HFFc6 (cell line): Measurements from ENCODE around the gene FARP1. TPM values are rescaled to one million over a fixed set of nuclear protein-coding genes. Genes with fewer than 3 reads are reported as not detected.

Experiments
- DNase-seq: peaks from one replicate; pipeline ENCODE4 v3.0.0-alpha.2; 2018
- H3K27ac Mint-ChIP-seq: 2 replicates; pipeline ENCODE4 v1.8.0; 2020; ENCODE audit warnings: mild to moderate bottlenecking, mixed read lengths
- H3K27me3 Mint-ChIP-seq: 2 replicates; pipeline ENCODE4 v1.8.0; 2021; ENCODE audit warnings: mild to moderate bottlenecking, moderate library complexity, mixed read lengths; ENCODE audit not compliant: insufficient read depth
- H3K36me3 Mint-ChIP-seq: 2 replicates; pipeline ENCODE4 v1.8.0; 2021; ENCODE audit warnings: low read depth, mixed read lengths
- H3K4me1 Mint-ChIP-seq: 2 replicates; pipeline ENCODE4 v1.8.0; 2020; ENCODE audit warnings: low read depth, mixed read lengths
- H3K4me3 Mint-ChIP-seq: 2 replicates; pipeline ENCODE4 v1.8.0; 2020; ENCODE audit warnings: mild to moderate bottlenecking, moderate library complexity, mixed read lengths
- H3K9me3 Mint-ChIP-seq: 2 replicates; pipeline ENCODE4 v1.8.0; 2020; ENCODE audit warnings: mild to moderate bottlenecking, mixed read lengths
- total RNA-seq, 6 experiments: library from RNA; stranded (reverse); fragmentation: NEBNext Ultra II Directional; extraction: Animal tissue kit (Norgen Biotek cat#: 25700); gene quantifications; 2 replicates in 1 of 6; 3 replicates in 5 of 6; pipeline ENCODE4 v1.2.3, GENCODE V29; 2021
- TF ChIP-seq, protein P1 (sequence below): fragments of 200-600 bp; sonication (generic); IDR thresholded peaks from 2 replicates; pipeline ENCODE4 v1.5.0; 2021; ENCODE audit warnings: antibody characterized with exemption, mild to moderate bottlenecking

Gene FARP1
- total RNA-seq, 6 experiments from 2014 or later: 140 to 181 (median 150) TPM

DNA sequence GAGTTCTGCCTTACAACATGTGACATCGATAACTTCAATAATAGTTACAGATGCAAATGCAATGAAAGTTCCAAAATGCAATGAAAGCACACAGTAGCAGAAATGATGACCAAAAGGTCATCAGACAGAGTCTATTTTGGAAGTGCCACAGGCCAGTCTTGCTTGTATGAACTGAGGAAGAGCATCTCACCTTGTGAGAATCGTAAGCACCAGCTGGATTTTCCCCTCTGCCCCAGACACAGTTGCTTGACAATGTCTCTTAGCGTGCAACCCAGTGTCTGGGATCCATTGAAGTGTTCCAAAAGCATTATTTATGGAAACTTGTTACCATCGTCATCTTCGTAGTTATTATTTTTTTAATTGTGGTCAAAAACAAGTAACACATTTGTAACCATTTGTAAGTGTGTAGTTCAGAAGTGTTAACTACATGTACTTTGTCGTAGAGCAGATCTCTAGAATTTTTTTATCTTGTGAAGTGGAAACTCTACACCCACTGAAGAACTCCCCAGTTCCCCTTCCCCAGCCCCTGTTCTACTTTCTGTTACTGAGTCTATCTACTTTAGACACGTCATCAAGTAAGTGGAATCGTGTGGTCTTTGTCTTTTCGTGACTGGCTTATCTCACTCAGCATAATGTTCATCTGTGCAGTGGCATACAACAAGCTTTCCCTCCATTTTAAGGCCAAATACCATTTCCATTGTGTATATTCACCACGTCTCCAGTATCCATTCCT is 204.2 kb downstream of the FARP1 start:
- Mint-ChIP-seq H3K4me3 (no peak overlapping the region), H3K27ac (no peak overlapping the region), H3K27me3 (peaks cover 6% of the 10 kb centered on the region), H3K4me1 (peaks cover 1% of the 10 kb centered on the region; the same call in 1 of the 2 replicates), H3K36me3 (peaks cover 25% of the 10 kb centered on the region), H3K9me3 (no peaks in the 10 kb centered on the region)
- no peak for DNase-seq
- TF ChIP-seq, protein P1, sequence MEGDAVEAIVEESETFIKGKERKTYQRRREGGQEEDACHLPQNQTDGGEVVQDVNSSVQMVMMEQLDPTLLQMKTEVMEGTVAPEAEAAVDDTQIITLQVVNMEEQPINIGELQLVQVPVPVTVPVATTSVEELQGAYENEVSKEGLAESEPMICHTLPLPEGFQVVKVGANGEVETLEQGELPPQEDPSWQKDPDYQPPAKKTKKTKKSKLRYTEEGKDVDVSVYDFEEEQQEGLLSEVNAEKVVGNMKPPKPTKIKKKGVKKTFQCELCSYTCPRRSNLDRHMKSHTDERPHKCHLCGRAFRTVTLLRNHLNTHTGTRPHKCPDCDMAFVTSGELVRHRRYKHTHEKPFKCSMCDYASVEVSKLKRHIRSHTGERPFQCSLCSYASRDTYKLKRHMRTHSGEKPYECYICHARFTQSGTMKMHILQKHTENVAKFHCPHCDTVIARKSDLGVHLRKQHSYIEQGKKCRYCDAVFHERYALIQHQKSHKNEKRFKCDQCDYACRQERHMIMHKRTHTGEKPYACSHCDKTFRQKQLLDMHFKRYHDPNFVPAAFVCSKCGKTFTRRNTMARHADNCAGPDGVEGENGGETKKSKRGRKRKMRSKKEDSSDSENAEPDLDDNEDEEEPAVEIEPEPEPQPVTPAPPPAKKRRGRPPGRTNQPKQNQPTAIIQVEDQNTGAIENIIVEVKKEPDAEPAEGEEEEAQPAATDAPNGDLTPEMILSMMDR: no peak

DNA sequence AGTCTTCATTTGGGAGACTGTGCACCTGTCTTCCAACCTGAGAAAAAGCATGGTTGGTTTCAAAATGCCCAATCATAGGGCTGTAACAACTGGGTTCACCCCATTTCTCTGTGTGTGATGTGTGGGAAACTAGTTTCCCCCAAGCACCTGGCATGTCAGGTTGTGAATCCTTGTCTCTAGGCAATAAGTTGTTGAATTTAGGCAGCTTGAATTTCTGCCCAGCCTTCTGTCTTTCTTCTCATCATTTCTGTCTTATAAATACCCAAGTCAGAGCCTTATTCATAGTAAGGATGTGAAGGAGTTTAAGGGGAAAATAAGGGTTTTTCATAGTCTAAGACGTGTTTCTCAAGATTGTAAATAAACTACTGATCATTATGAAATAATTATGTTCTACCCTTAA is 204.9 kb downstream of the FARP1 start:
- TF ChIP-seq, protein P1: no peak
- Mint-ChIP-seq H3K27ac (no peak overlapping the region), H3K4me1 (peaks cover 8% of the 10 kb centered on the region), H3K4me3 (no peak overlapping the region), H3K9me3 (no peaks in the 10 kb centered on the region), H3K36me3 (peaks cover 28% of the 10 kb centered on the region), H3K27me3 (peaks cover 7% of the 10 kb centered on the region)
- DNase-seq: no peak

DNA sequence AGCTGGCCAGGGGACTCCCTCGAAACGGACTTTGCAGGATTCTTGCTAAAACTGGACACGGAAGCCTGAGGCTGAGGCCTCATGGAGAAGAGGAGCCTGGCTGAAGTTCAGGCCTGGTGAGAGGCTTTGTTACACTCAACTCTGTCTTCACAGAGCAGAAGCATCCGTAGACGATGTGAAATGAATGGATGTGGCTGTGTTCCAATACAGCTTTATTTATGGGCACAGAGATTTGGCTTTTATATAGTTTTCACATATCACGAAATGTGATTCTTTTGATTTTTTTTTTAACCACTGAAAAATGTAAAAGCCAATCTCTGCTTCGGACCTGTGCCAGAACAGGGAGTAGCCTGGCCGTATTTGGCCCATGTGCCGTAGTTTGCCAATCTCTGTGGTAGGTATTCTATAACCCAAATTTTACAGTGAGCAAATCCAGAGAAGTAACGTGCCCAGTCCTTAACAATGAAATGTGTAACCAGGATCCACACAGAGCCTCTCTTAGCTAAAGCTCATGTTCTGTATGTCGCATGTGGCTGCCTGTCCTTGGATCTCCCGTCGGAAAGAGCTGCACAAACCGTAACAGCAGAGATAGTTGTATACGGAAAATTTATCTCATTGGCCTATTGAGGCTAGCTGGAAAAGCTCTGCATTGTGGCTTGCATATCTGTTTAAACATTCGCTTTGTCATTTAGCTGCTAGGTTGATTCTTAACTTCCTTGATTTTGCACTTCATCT is 205.7 kb downstream of the FARP1 start:
- Mint-ChIP-seq H3K4me1 (peaks cover 14% of the 10 kb centered on the region), H3K27me3 (peaks cover 7% of the 10 kb centered on the region), H3K4me3 (no peak overlapping the region), H3K9me3 (no peaks in the 10 kb centered on the region), H3K27ac (no peak overlapping the region), H3K36me3 (peaks cover 28% of the 10 kb centered on the region)
- TF ChIP-seq, protein P1: no peak
- DNase-seq: no peak

DNA sequence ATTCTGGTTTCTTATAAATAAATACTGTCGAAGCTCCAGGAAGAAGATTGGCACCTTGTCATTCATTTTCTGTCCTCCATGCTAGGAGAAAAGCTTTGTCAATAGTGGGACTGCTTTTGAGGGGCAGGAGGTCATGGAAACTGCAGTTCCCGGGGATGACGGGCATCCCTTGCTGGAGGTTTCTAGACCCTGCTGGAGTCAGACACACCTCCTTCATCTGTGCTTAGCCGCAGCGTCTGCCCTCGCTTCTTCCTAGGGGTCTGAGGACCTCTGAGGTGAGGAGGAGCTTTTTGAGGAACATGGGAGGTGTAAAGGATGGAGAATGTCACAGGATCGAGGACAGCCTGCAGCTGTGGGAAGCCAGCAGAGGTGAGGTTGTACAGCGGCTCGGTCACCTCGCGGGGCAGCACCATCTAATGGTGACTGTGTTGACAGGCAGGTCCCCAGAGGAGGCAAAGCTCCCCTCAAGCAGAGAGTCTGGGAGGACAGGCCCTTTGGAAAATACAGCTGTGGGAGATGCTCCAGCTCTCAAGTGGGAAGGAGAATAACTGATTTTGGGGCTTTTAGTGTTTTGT is 206.9 kb downstream of the FARP1 start:
- Mint-ChIP-seq H3K27me3 (peaks cover 7% of the 10 kb centered on the region), H3K9me3 (no peaks in the 10 kb centered on the region), H3K27ac (no peak overlapping the region), H3K4me1 (peaks cover 26% of the 10 kb centered on the region), H3K4me3 (no peak overlapping the region), H3K36me3 (peaks cover 28% of the 10 kb centered on the region)
- TF ChIP-seq, protein P1: no peak; the same call in 1 of the 2 replicates
- no peak for DNase-seq

DNA sequence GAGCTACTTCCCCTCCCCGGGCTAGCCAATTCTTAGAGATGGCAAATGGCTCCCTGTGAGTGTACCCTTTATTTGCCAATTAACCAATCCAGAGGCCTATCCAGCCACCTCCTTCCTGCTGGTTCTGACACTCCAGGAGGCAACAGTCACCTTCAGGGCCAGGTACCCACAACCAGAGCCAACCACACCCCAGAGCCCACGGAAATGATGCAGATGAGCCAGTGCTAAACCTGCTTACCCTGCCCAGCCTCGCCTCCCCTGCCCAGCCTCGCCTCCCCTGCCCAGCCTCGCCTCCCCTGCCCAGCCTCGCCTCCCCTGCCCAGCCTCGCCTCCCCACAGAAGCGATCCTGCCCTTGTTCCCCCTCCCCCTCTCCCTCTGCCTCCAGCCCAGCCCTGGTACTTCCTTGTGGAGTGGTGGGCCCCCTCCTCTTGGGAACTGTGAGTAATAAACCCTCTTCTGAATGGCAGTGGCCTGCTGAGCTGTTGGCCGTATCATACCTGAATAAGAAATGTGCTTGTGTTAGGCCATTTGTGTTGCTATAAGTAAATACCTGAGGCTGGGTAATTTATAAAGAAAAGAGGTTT is 207.9 kb downstream of the FARP1 start:
- TF ChIP-seq, protein P1: no peak
- no peak overlapping the region for H3K27ac Mint-ChIP-seq
- H3K27me3 Mint-ChIP-seq: peaks cover 7% of the 10 kb centered on the region
- H3K4me1 Mint-ChIP-seq: peaks cover 26% of the 10 kb centered on the region
- no peaks in the 10 kb centered on the region for H3K9me3 Mint-ChIP-seq
- no peak overlapping the region for H3K4me3 Mint-ChIP-seq
- no peak for DNase-seq
- H3K36me3 Mint-ChIP-seq: peaks cover 20% of the 10 kb centered on the region
